Esophagus squamous epithelium (tissue), 5 donors: ENCODE results near the gene RGL3. TPM values are rescaled to one million over a fixed set of nuclear protein-coding genes. Genes with fewer than 3 reads are reported as not detected.

Experiments
- DNase-seq: peaks from one replicate; lab custom pipeline; 2025; lab: John Stamatoyannopoulos, UW
- H3K27ac ChIP-seq, 4 donors: fragments of 200-600 bp; sonication (generic); one replicate each; pipeline ENCODE4 v1.5.1; 2016 to 2019; ENCODE audit warnings: mild to moderate bottlenecking in 1 of 4
- H3K27me3 ChIP-seq, 4 donors: fragments of 200-600 bp; sonication (generic); 1 replicate in 3 of 4; 2 replicates in 1 of 4; pipeline versions ENCODE4 v1.5.1 to v1.6.0; 2017 to 2021; ENCODE audit warnings: antibody characterized with exemption in 1 of 4
- H3K36me3 ChIP-seq, 3 donors: fragments of 200-600 bp; sonication (generic); one replicate each; pipeline ENCODE4 v1.5.1; 2016 to 2019
- H3K4me1 ChIP-seq, 3 donors: fragments of 200-600 bp; sonication (generic); one replicate each; pipeline ENCODE4 v1.5.1; 2017 to 2019
- H3K4me3 ChIP-seq, 4 donors: fragments of 200-600 bp; sonication (generic); 1 replicate in 3 of 4; 2 replicates in 1 of 4; pipeline ENCODE4 v1.5.1; 2016 to 2019; ENCODE audit warnings: mild to moderate bottlenecking in 2 of 4, moderate library complexity in 1 of 4
- H3K9me3 ChIP-seq, 3 donors: fragments of 200-600 bp; sonication (generic); one replicate each; pipeline ENCODE4 v1.5.1; 2016 to 2019
- CTCF ChIP-seq, 6 experiments: fragments of 450-650 bp in 4 of 6; fragments of 200-600 bp in 2 of 6; sonication (generic) in 2 of 6; IDR thresholded peaks; one replicate each; pipeline ENCODE4 v1.5.1; 2016 to 2019; ENCODE audit warnings: antibody characterized with exemption in 6 of 6, mild to moderate bottlenecking in 4 of 6, moderate library complexity in 4 of 6
- POLR2A ChIP-seq, 4 donors: fragments of 450-650 bp; IDR thresholded peaks; one replicate each; pipeline ENCODE4 v1.6.1; 2017; ENCODE audit warnings: antibody characterized with exemption in 4 of 4, mild to moderate bottlenecking in 4 of 4, moderate library complexity in 3 of 4
- WGBS, 2 donors: methylation state at CpG; one replicate each; pipeline ENCODE4 v1.1.5; 2018; 5-methylcytosine and 5-hydroxymethylcytosine counted together
- intact Hi-C: fragments of 100-400 bp; cut with DNase I; formaldehyde crosslinking; loops from one replicate; pipeline ENCODE4 v1.15.0; 2022
- total RNA-seq, 4 donors: library from RNA; depleted of rRNA; stranded (reverse); fragments of >200 nt; gene quantifications; one replicate each; pipeline ENCODE4 v1.1.0, GENCODE V29; 2016
- donor health status: DM: yes; HTN: yes; CAD: no.

RGL3 gene
- total RNA-seq, 4 donors from 2014 or later: 0.22 to 1.9 (median 0.45) TPM

- intact Hi-C loops: no loop called here
- H3K4me1 ChIP-seq: peaks cover 0 to 6% (median 0%) of the 10 kb centered on the region in 3 donors
- WGBS, 2 donors: 51 to 54% methylated on average over 21 to 27 of the region's 44 CpGs
- DNase-seq: no peak
- H3K4me3 ChIP-seq: no peak overlapping the region
- H3K9me3 ChIP-seq: no peaks in the 10 kb centered on the region
- TF ChIP-seq POLR2A (IDR thresholded peaks at IDR 0.05): no peak
- peak in 3 of 6 experiments; percentile 7 to 45 (median 14) for TF ChIP-seq CTCF (IDR thresholded peaks at IDR 0.05)
- no peaks in the 10 kb centered on the region for H3K36me3 ChIP-seq
- H3K27me3 ChIP-seq: peaks cover 0 to 33% (median 0%) of the 10 kb centered on the region in 4 donors
- H3K27ac ChIP-seq: no peak overlapping the region
These were observed 13.1 kb downstream of the RGL3 start for GRCh38 chr19:11405846-11406643.

- H3K9me3 ChIP-seq: no peaks in the 10 kb centered on the region
- H3K27ac ChIP-seq: no peak overlapping the region
- intact Hi-C loops: no loop called here
- H3K4me3 ChIP-seq: no peak overlapping the region
- peaks cover 0 to 25% (median 0%) of the 10 kb centered on the region in 4 donors for H3K27me3 ChIP-seq
- H3K36me3 ChIP-seq: no peaks in the 10 kb centered on the region
- peaks cover 0 to 6% (median 0%) of the 10 kb centered on the region in 3 donors for H3K4me1 ChIP-seq
- 56 to 73% methylated on average over 9 of the region's 9 CpGs for WGBS, 2 donors
- TF ChIP-seq POLR2A (IDR thresholded peaks at IDR 0.05): no peak
- TF ChIP-seq CTCF (IDR thresholded peaks at IDR 0.05): no peak
- DNase-seq: no peak
These were observed 14.4 kb downstream of the RGL3 start for GRCh38 chr19:11404588-11405222.

GRCh38 chr19:11401808-11402543, 17.1 kb downstream of the RGL3 start:
- Histone ChIP-seq H3K9me3 (no peaks in the 10 kb centered on the region), H3K36me3 (no peaks in the 10 kb centered on the region), H3K4me1 (peaks cover 0 to 6% (median 0%) of the 10 kb centered on the region in 3 donors), H3K27ac (no peak overlapping the region), H3K27me3 (peaks cover 0 to 11% (median 0%) of the 10 kb centered on the region in 4 donors), H3K4me3 (no peak overlapping the region)
- no peak for DNase-seq
- WGBS, 2 donors: 87 to 93% methylated on average over 4 of the region's 9 CpGs
- no peak for TF ChIP-seq CTCF (IDR thresholded peaks at IDR 0.05)
- no peak for TF ChIP-seq POLR2A (IDR thresholded peaks at IDR 0.05)
- intact Hi-C loops: no loop called here

- Histone ChIP-seq H3K27me3 (no peaks in the 10 kb centered on the region), H3K4me1 (no peaks in the 10 kb centered on the region), H3K9me3 (no peaks in the 10 kb centered on the region), H3K4me3 (no peak overlapping the region), H3K36me3 (no peaks in the 10 kb centered on the region), H3K27ac (no peak overlapping the region)
- WGBS, 2 donors: 67 to 82% methylated on average over 1 of the region's 1 CpG
- TF ChIP-seq POLR2A (IDR thresholded peaks at IDR 0.05): no peak
- no peak for TF ChIP-seq CTCF (IDR thresholded peaks at IDR 0.05)
- intact Hi-C loops: no loop called here
- DNase-seq: no peak
These were observed 18.3 kb downstream of the RGL3 start for GRCh38 chr19:11400798-11401197.
